Measurements from ENCODE around the gene CNNM4.

Gene CNNM4

GRCh38 chr2:96861074-96861473 is 100.4 kb downstream of the CNNM4 start:
- no peak for DNase-seq

Data from SHP77 (cell line).